ENCODE data around the gene ARID1B.

The ARID1B gene

GRCh38 chr6:156776840-156777576 lies at the start of gene ARID1B:
Gene ARID1B, plus strand, starts transcription at chr6:156777378. Its CDS starts 303 bp downstream, at chr6:156777681.
- Mint-ChIP-seq H3K36me3 (ENCODE audit: low read depth) (peaks cover 7% of the 10 kb centered on the region), H3K27ac (peak within 1 kb of the TSS; percentile 97), H3K4me1 (ENCODE audit: low read depth) (peaks cover 26% of the 10 kb centered on the region), H3K9me3 (no peaks in the 10 kb centered on the region), H3K27me3 (peaks cover 21% of the 10 kb centered on the region), H3K4me3 (peak within 1 kb of the TSS; percentile 97)
- intact Hi-C loops (cut with micrococcal nuclease): loop anchor here (1.0 to 2.0 kb wide), 2 partner anchors 90 to 212 kb away; no protein-coding TSS in a partner anchor

GRCh38 chr6:156727715-156728385 lies 49.3 kb upstream of the ARID1B start:
- Mint-ChIP-seq H3K9me3 (no peaks in the 10 kb centered on the region), H3K27me3 (no peaks in the 10 kb centered on the region), H3K4me3 (no peak overlapping the region), H3K36me3 (ENCODE audit: low read depth) (no peaks in the 10 kb centered on the region), H3K27ac (no peak overlapping the region), H3K4me1 (ENCODE audit: low read depth) (peaks cover 6% of the 10 kb centered on the region)
- intact Hi-C loops (cut with micrococcal nuclease): no loop called here

- Mint-ChIP-seq H3K27me3 (no peaks in the 10 kb centered on the region), H3K27ac (no peak overlapping the region), H3K9me3 (no peaks in the 10 kb centered on the region), H3K4me3 (no peak overlapping the region), H3K36me3 (ENCODE audit: low read depth) (no peaks in the 10 kb centered on the region), H3K4me1 (ENCODE audit: low read depth) (peaks cover 6% of the 10 kb centered on the region)
- intact Hi-C loops (cut with micrococcal nuclease): no loop called here
Measured at GRCh38 chr6:156729248-156729647, 47.9 kb upstream of the ARID1B start.

- Mint-ChIP-seq H3K9me3 (no peaks in the 10 kb centered on the region), H3K36me3 (ENCODE audit: low read depth) (no peaks in the 10 kb centered on the region), H3K4me3 (no peak overlapping the region), H3K4me1 (ENCODE audit: low read depth) (no peaks in the 10 kb centered on the region), H3K27ac (no peak overlapping the region), H3K27me3 (no peaks in the 10 kb centered on the region)
- intact Hi-C loops (cut with micrococcal nuclease): no loop called here
Measured at GRCh38 chr6:156731396-156731795, 45.8 kb upstream of the ARID1B start.

- Mint-ChIP-seq H3K4me1 (ENCODE audit: low read depth) (no peaks in the 10 kb centered on the region), H3K9me3 (peaks cover 14% of the 10 kb centered on the region), H3K27ac (no peak overlapping the region), H3K27me3 (no peaks in the 10 kb centered on the region), H3K36me3 (ENCODE audit: low read depth) (peaks cover 6% of the 10 kb centered on the region), H3K4me3 (no peak overlapping the region)
- intact Hi-C loops (cut with micrococcal nuclease): no loop called here
Measured at GRCh38 chr6:156735751-156736150, 41.4 kb upstream of the ARID1B start.

GRCh38 chr6:156740604-156741003 lies 36.6 kb upstream of the ARID1B start:
- Mint-ChIP-seq H3K27me3 (no peaks in the 10 kb centered on the region), H3K4me1 (ENCODE audit: low read depth) (no peaks in the 10 kb centered on the region), H3K36me3 (ENCODE audit: low read depth) (peaks cover 7% of the 10 kb centered on the region), H3K9me3 (peaks cover 24% of the 10 kb centered on the region), H3K4me3 (no peak overlapping the region), H3K27ac (no peak overlapping the region)
- intact Hi-C loops (cut with micrococcal nuclease): no loop called here

- Mint-ChIP-seq H3K4me1 (ENCODE audit: low read depth) (no peaks in the 10 kb centered on the region), H3K36me3 (ENCODE audit: low read depth) (peaks cover 7% of the 10 kb centered on the region), H3K27me3 (no peaks in the 10 kb centered on the region), H3K9me3 (peaks cover 24% of the 10 kb centered on the region), H3K27ac (no peak overlapping the region), H3K4me3 (no peak overlapping the region)
- intact Hi-C loops (cut with micrococcal nuclease): no loop called here
Measured at GRCh38 chr6:156741287-156742073, 35.7 kb upstream of the ARID1B start.

- intact Hi-C loops (cut with micrococcal nuclease): no loop called here
- Mint-ChIP-seq H3K27me3 (peaks cover 2% of the 10 kb centered on the region), H3K4me1 (ENCODE audit: low read depth) (no peaks in the 10 kb centered on the region), H3K4me3 (no peak overlapping the region), H3K27ac (no peak overlapping the region), H3K36me3 (ENCODE audit: low read depth) (no peaks in the 10 kb centered on the region), H3K9me3 (no peaks in the 10 kb centered on the region)
Measured at GRCh38 chr6:156747715-156748114, 29.5 kb upstream of the ARID1B start.

GRCh38 chr6:156748504-156748903 lies 28.7 kb upstream of the ARID1B start:
- Mint-ChIP-seq H3K27ac (no peak overlapping the region), H3K4me1 (ENCODE audit: low read depth) (no peaks in the 10 kb centered on the region), H3K27me3 (peaks cover 2% of the 10 kb centered on the region), H3K36me3 (ENCODE audit: low read depth) (no peaks in the 10 kb centered on the region), H3K4me3 (no peak overlapping the region), H3K9me3 (no peaks in the 10 kb centered on the region)
- intact Hi-C loops (cut with micrococcal nuclease): no loop called here

GRCh38 chr6:156752666-156753301 lies 24.4 kb upstream of the ARID1B start:
- H3K36me3 Mint-ChIP-seq (ENCODE audit: low read depth): no peaks in the 10 kb centered on the region
- no peak overlapping the region for H3K4me3 Mint-ChIP-seq
- intact Hi-C loops (cut with micrococcal nuclease): no loop called here
- no peak overlapping the region for H3K27ac Mint-ChIP-seq
- H3K27me3 Mint-ChIP-seq: peaks cover under 1% of the 10 kb centered on the region
- H3K9me3 Mint-ChIP-seq: no peaks in the 10 kb centered on the region
- H3K4me1 Mint-ChIP-seq (ENCODE audit: low read depth): no peaks in the 10 kb centered on the region

- intact Hi-C loops (cut with micrococcal nuclease): no loop called here
- no peaks in the 10 kb centered on the region for H3K4me1 Mint-ChIP-seq (ENCODE audit: low read depth)
- no peaks in the 10 kb centered on the region for H3K27me3 Mint-ChIP-seq
- no peaks in the 10 kb centered on the region for H3K9me3 Mint-ChIP-seq
- no peak overlapping the region for H3K4me3 Mint-ChIP-seq
- H3K36me3 Mint-ChIP-seq (ENCODE audit: low read depth): no peaks in the 10 kb centered on the region
- H3K27ac Mint-ChIP-seq: no peak overlapping the region
Measured at GRCh38 chr6:156756630-156757610, 20.3 kb upstream of the ARID1B start.

GRCh38 chr6:156757849-156758248 lies 19.3 kb upstream of the ARID1B start:
- H3K36me3 Mint-ChIP-seq (ENCODE audit: low read depth): no peaks in the 10 kb centered on the region
- intact Hi-C loops (cut with micrococcal nuclease): no loop called here
- H3K9me3 Mint-ChIP-seq: no peaks in the 10 kb centered on the region
- H3K4me1 Mint-ChIP-seq (ENCODE audit: low read depth): no peaks in the 10 kb centered on the region
- H3K4me3 Mint-ChIP-seq: no peak overlapping the region
- no peak overlapping the region for H3K27ac Mint-ChIP-seq
- no peaks in the 10 kb centered on the region for H3K27me3 Mint-ChIP-seq

GRCh38 chr6:156760377-156760776 lies 16.8 kb upstream of the ARID1B start:
- H3K4me1 Mint-ChIP-seq (ENCODE audit: low read depth): no peaks in the 10 kb centered on the region
- no peak overlapping the region for H3K4me3 Mint-ChIP-seq
- peaks cover 2% of the 10 kb centered on the region for H3K27me3 Mint-ChIP-seq
- H3K9me3 Mint-ChIP-seq: no peaks in the 10 kb centered on the region
- intact Hi-C loops (cut with micrococcal nuclease): no loop called here
- H3K36me3 Mint-ChIP-seq (ENCODE audit: low read depth): no peaks in the 10 kb centered on the region
- no peak overlapping the region for H3K27ac Mint-ChIP-seq
